K562 (cell line): ENCODE data around the gene L3MBTL3. TPM values are rescaled to one million over a fixed set of nuclear protein-coding genes. Genes with fewer than 3 reads are reported as not detected.

Source experiments
- ARNT ChIP-seq, 2 experiments: fragments of 450-650 bp; IDR thresholded peaks; 2 replicates each; pipeline ENCODE4 v1.6.1; 2016; ENCODE audit warnings: mild to moderate bottlenecking in 1 of 2
- ASH1L ChIP-seq: fragments of 450-650 bp; IDR thresholded peaks from 2 replicates; pipeline ENCODE4 v1.6.1; 2018; ENCODE audit warnings: borderline replicate concordance, mild to moderate bottlenecking, low read depth; ENCODE audit not compliant: partially characterized antibody
- BRD4 ChIP-seq: fragments of 200-600 bp; sonication (generic); IDR thresholded peaks from 2 replicates; pipeline ENCODE4 v1.6.1; 2017; ENCODE audit warnings: inconsistent platforms
- BRD9 ChIP-seq: fragments of 450-650 bp; IDR thresholded peaks from 2 replicates; pipeline ENCODE4 v1.6.1; 2018; ENCODE audit warnings: low read depth; ENCODE audit not compliant: partially characterized antibody
- CBX3 ChIP-seq, 2 experiments: IDR thresholded peaks; 1 replicate in 1 of 2; 2 replicates in 1 of 2; pipeline ENCODE4 v1.6.1; 2012; ENCODE audit warnings: inconsistent platforms in 2 of 2, low read length in 2 of 2, borderline replicate concordance in 1 of 2, control low read depth in 1 of 2
- CC2D1A ChIP-seq: fragments of 450-650 bp; IDR thresholded peaks from 2 replicates; pipeline ENCODE4 v1.6.1; 2017; ENCODE audit warnings: mild to moderate bottlenecking
- CXXC5 ChIP-seq: fragments of 250-450 bp; sonication (Bioruptor Pico); IDR thresholded peaks from 2 replicates; pipeline ENCODE4 v1.8.0; 2022; ENCODE audit warnings: inconsistent platforms, mild to moderate bottlenecking, moderate library complexity
- HDAC6 ChIP-seq: IDR thresholded peaks from 2 replicates; pipeline ENCODE4 v1.6.1; 2012; ENCODE audit warnings: low read depth, mild to moderate bottlenecking, control low read depth, inconsistent platforms, low read length, moderate library complexity
- HNRNPL ChIP-seq: fragments of 200-400 bp; formaldehyde crosslinking; IDR thresholded peaks from 2 replicates; pipeline ENCODE4 v1.6.1; 2017; ENCODE audit warnings: low read depth, mild to moderate bottlenecking, low read length
- KLF10 ChIP-seq: fragments of 250-450 bp; sonication (Bioruptor Pico); IDR thresholded peaks from 2 replicates; pipeline ENCODE4 v1.6.1; 2021; ENCODE audit warnings: matching md5 sums
- LCOR ChIP-seq: sonication (generic); formaldehyde crosslinking; IDR thresholded peaks from 2 replicates; pipeline ENCODE4 v1.8.0; 2022; ENCODE audit warnings: mild to moderate bottlenecking, missing genetic modification reagents
- NONO ChIP-seq, 2 experiments: fragments of 200-400 bp in 1 of 2; fragments of 450-650 bp in 1 of 2; formaldehyde crosslinking in 1 of 2; IDR thresholded peaks; 2 replicates each; pipeline ENCODE4 v1.6.1; 2017; ENCODE audit warnings: low read depth in 2 of 2, mild to moderate bottlenecking in 2 of 2, moderate library complexity in 2 of 2, low read length in 1 of 2
- NR2C2 ChIP-seq, 2 experiments: fragments of 200-800 bp in 1 of 2; sonication (Bioruptor generic) in 1 of 2; sonication (generic) in 1 of 2; formaldehyde crosslinking in 1 of 2; IDR thresholded peaks; 2 replicates each; pipeline versions ENCODE4 v1.6.1 to v1.8.0; 2016 to 2022; ENCODE audit warnings: mild to moderate bottlenecking in 1 of 2, missing compliant biosample characterization in 1 of 2, missing genetic modification characterization in 1 of 2, missing genetic modification reagents in 1 of 2
- PTRF ChIP-seq: fragments of 450-650 bp; IDR thresholded peaks from 2 replicates; pipeline ENCODE4 v1.6.1; 2016; ENCODE audit warnings: mild to moderate bottlenecking, missing genetic modification characterization, missing compliant biosample characterization
- RAD21 ChIP-seq, 2 experiments: fragments of 250-450 bp in 1 of 2; fragments of 450-650 bp in 1 of 2; sonication (Bioruptor Pico) in 1 of 2; formaldehyde crosslinking in 1 of 2; IDR thresholded peaks in 1 of 2; conservative IDR thresholded peaks in 1 of 2; 2 replicates each; pipeline versions ENCODE4 v1.4.0 to v1.8.0; 2020 to 2022; ENCODE audit warnings: mild to moderate bottlenecking in 2 of 2, moderate library complexity in 1 of 2
- RBM15 ChIP-seq: fragments of 200-400 bp; formaldehyde crosslinking; IDR thresholded peaks from 2 replicates; pipeline ENCODE4 v1.6.1; 2018; ENCODE audit warnings: mild to moderate bottlenecking, low read length, moderate library complexity; ENCODE audit not compliant: insufficient read depth
- TAL1 ChIP-seq: fragments of 450-650 bp; IDR thresholded peaks from 2 replicates; pipeline ENCODE4 v1.6.1; 2016; ENCODE audit warnings: mild to moderate bottlenecking
- TEAD1 ChIP-seq, 2 experiments: fragments of 450-650 bp in 1 of 2; sonication (generic) in 1 of 2; formaldehyde crosslinking; IDR thresholded peaks; 2 replicates each; pipeline versions ENCODE4 v1.4.0 to v1.8.0; 2020 to 2022; ENCODE audit warnings: mild to moderate bottlenecking in 2 of 2, missing genetic modification reagents in 1 of 2
- ZNF174 ChIP-seq: fragments of 250-450 bp; sonication (Bioruptor Pico); IDR thresholded peaks from 2 replicates; pipeline ENCODE4 v1.4.0; 2020; ENCODE audit warnings: mild to moderate bottlenecking
- ZNF668 ChIP-seq: fragments of 250-450 bp; sonication (Bioruptor Pico); IDR thresholded peaks from 2 replicates; pipeline ENCODE4 v1.8.0; 2022; ENCODE audit warnings: mild to moderate bottlenecking, inconsistent platforms
- polyA plus RNA-seq, 8 experiments: library from polyadenylated mRNA; depleted of rRNA in 4 of 8; stranded (reverse) in 5 of 8; unstranded in 3 of 8; fragments of >200 nt; fragmentation: Nextera tagmentation in 2 of 8; fragmentation: Illumina TruSeq in 1 of 8; extraction: Ambion mirVana in 2 of 8; extraction: Trizol in 1 of 8; gene quantifications; 2 replicates each; pipeline versions ENCODE4 v1.2.1 to v1.2.3, GENCODE V29; 2011 to 2014; ENCODE audit warnings: inconsistent platforms in 1 of 8, missing spikeins in 1 of 8
- total RNA-seq, 7 experiments: library from RNA; depleted of rRNA in 6 of 7; stranded (reverse); fragments of >200 nt in 6 of 7; fragmentation: Illumina TruSeq in 2 of 7; extraction: Trizol in 2 of 7; gene quantifications; 2 replicates each; pipeline versions ENCODE4 v1.2.1 to v1.2.3, GENCODE V29; 2011 to 2021; ENCODE audit warnings: low replicate concordance in 1 of 7
- TF ChIP-seq, protein P1 (sequence below): fragments of 450-650 bp; formaldehyde crosslinking; IDR thresholded peaks from 2 replicates; pipeline ENCODE4 v1.4.0; 2020; ENCODE audit warnings: mild to moderate bottlenecking, moderate library complexity
- TF ChIP-seq, protein P2 (sequence below): sonication (generic); formaldehyde crosslinking; IDR thresholded peaks from 2 replicates; pipeline ENCODE4 v1.8.1; 2022; ENCODE audit warnings: missing genetic modification reagents
- TF ChIP-seq, protein P3 (sequence below), 2 experiments: IDR thresholded peaks; 2 replicates each; pipeline ENCODE4 v1.6.1; 2012; ENCODE audit warnings: improper control_type of control experiment in 2 of 2, low read depth in 2 of 2, low read length in 2 of 2, borderline replicate concordance in 1 of 2

Gene L3MBTL3
- total and polyA plus RNA-seq, 9 of the 15 experiments (the other 6 are each of a cell fraction or from before 2014, with no cell fraction given), result 0.83 to 6.9 (median 5.4) TPM

DNA sequence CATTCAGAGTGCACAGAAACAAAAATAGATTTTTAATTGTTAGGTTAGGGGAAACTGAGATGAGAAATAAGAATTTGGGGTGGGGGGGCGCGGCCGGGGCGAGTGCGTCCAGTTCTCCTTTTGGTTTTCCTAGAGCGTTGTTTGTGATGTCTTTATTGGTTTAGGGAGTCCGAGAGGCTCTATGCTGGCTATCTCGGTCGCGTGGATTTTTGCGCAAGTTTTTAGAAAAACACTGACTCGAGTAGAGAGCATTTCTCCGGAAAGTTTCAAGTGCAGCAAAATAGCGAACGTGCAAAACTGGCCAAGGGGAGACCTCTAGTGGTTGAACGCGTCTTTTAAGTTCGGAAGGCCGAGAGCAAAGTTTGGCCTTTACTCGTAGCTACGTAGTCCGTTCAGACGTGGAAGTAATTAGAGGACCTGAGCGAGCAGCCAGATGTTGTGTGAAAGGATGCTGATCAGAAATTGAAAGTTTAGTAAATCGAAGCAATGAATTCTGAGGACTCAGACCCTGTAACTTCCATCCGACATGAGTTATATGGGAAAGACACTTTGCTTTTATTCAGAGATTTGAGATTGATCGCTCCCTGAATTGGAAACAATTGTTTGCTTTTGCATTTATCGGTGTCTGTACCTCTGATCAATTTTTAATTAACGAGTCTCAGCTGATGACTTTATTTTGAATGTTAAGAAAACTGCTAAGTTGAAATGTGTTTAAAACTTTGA, 2.7 kb downstream of the L3MBTL3 start (continued):
- TF ChIP-seq CBX3 (IDR thresholded peaks at IDR 0.05; ENCODE audit: borderline replicate concordance in 1 of 2, low read length in 2 of 2) (peak in 1 of 2 experiments; percentile 81; a peak in 2 of 3 replicates), NONO (IDR thresholded peaks at IDR 0.05; ENCODE audit: low read depth in 2 of 2, low read length in 1 of 2) (no peak), PTRF (tag) (no peak), HNRNPL (no peak), HDAC6 (no peak), ASH1L (no peak), TAL1 (no peak), ZNF668 (CRISPR knock-in tag) (no peak), BRD9 (peak; percentile 69), CXXC5 (CRISPR knock-in tag) (peak; percentile 41), ARNT (IDR thresholded peaks at IDR 0.05) (0 out of 4 replicates have a peak, but pooled peaks of 1 of the 2 experiments have one; percentile 44), ZNF174 (CRISPR knock-in tag) (no peak), KLF10 (no peak), NR2C2 (CRISPR knock-in tag; IDR thresholded peaks at IDR 0.05) (no peak), NR2C2 (tag; IDR thresholded peaks at IDR 0.05) (no peak), BRD4 (no peak), RBM15 (no peak), CC2D1A (peak; percentile 33; the same call in 1 of the 2 replicates), LCOR (CRISPR knock-in tag) (0 out of 2 replicates have a peak, but pooled peaks have one; percentile 42), RAD21 (CRISPR knock-in tag; conservative IDR thresholded peaks at IDR 0.05 in 1 of 2, IDR thresholded peaks at IDR 0.05 in 1 of 2) (peak; percentile 87 to 88), TEAD1 (CRISPR knock-in tag; IDR thresholded peaks at IDR 0.05) (no peak)
- TF ChIP-seq, protein P1, sequence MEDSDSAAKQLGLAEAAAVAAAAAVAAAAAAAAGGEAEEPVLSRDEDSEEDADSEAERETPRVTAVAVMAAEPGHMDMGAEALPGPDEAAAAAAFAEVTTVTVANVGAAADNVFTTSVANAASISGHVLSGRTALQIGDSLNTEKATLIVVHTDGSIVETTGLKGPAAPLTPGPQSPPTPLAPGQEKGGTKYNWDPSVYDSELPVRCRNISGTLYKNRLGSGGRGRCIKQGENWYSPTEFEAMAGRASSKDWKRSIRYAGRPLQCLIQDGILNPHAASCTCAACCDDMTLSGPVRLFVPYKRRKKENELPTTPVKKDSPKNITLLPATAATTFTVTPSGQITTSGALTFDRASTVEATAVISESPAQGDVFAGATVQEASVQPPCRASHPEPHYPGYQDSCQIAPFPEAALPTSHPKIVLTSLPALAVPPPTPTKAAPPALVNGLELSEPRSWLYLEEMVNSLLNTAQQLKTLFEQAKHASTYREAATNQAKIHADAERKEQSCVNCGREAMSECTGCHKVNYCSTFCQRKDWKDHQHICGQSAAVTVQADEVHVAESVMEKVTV (CRISPR knock-in tag), result peak; percentile 84
- TF ChIP-seq, protein P2, sequence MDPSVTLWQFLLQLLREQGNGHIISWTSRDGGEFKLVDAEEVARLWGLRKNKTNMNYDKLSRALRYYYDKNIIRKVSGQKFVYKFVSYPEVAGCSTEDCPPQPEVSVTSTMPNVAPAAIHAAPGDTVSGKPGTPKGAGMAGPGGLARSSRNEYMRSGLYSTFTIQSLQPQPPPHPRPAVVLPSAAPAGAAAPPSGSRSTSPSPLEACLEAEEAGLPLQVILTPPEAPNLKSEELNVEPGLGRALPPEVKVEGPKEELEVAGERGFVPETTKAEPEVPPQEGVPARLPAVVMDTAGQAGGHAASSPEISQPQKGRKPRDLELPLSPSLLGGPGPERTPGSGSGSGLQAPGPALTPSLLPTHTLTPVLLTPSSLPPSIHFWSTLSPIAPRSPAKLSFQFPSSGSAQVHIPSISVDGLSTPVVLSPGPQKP, result no peak
- TF ChIP-seq, protein P3, sequence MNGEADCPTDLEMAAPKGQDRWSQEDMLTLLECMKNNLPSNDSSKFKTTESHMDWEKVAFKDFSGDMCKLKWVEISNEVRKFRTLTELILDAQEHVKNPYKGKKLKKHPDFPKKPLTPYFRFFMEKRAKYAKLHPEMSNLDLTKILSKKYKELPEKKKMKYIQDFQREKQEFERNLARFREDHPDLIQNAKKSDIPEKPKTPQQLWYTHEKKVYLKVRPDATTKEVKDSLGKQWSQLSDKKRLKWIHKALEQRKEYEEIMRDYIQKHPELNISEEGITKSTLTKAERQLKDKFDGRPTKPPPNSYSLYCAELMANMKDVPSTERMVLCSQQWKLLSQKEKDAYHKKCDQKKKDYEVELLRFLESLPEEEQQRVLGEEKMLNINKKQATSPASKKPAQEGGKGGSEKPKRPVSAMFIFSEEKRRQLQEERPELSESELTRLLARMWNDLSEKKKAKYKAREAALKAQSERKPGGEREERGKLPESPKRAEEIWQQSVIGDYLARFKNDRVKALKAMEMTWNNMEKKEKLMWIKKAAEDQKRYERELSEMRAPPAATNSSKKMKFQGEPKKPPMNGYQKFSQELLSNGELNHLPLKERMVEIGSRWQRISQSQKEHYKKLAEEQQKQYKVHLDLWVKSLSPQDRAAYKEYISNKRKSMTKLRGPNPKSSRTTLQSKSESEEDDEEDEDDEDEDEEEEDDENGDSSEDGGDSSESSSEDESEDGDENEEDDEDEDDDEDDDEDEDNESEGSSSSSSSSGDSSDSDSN (IDR thresholded peaks at IDR 0.05; ENCODE audit: borderline replicate concordance in 1 of 2, low read depth in 2 of 2, low read length in 2 of 2), result peak in 1 of 2 experiments; percentile 67; a peak in 1 of 4 replicates
